SK-N-MC (cell line): ENCODE results near the gene EGFR.

Experiments used
- FOXP2 ChIP-seq: optimal IDR thresholded peaks from 2 replicates; pipeline ENCODE3; 2011; ENCODE audit warnings: mild to moderate bottlenecking, moderate library complexity; ENCODE audit not compliant: insufficient read depth; ENCODE audit errors: extremely low read length, control extremely low read depth
- POLR2AphosphoS5 ChIP-seq: IDR thresholded peaks from 2 replicates; pipeline ENCODE4 v1.6.1; 2012; ENCODE audit warnings: mild to moderate bottlenecking, low read depth, low read length, borderline replicate concordance

- TF ChIP-seq POLR2AphosphoS5, result no peak
- TF ChIP-seq FOXP2, result peak; percentile 19
Observed at GRCh38 chr7:55255496-55256445, 237.0 kb downstream of the EGFR start.
